H1 (cell line): ENCODE results near the gene GSK3B. TPM values are rescaled to one million over a fixed set of nuclear protein-coding genes. Genes with fewer than 3 reads are reported as not detected.

Experiments
- CTCF ChIA-PET: fragments of 300-600 bp; sonication (Branson Sonifier 250); formaldehyde crosslinking; loops from one replicate; lab custom pipeline; 2021; ENCODE audit not compliant: partially characterized antibody; lab: Charles Lee
- POLR2A ChIA-PET: fragments of 300-600 bp; sonication (Branson Sonifier 250); formaldehyde crosslinking; loops from one replicate; lab custom pipeline; 2021; ENCODE audit warnings: inconsistent platforms; ENCODE audit not compliant: partially characterized antibody; lab: Charles Lee
- DNase-seq, 2 experiments: peaks; one replicate each; pipeline versions ENCODE4 v3.0.0 to v3.0.0-alpha.2; 2010 to 2022; ENCODE audit warnings: low spot score in 2 of 2, low read depth in 1 of 2, mixed read lengths in 1 of 2
- FAIRE-seq: peaks from 2 replicates; lab custom pipeline; 2011; peaks lifted over from hg19 to GRCh38; lab: Jason Lieb, UNC
- H2AFZ ChIP-seq: 2 replicates; pipeline ENCODE4 v1.8.1; 2012; ENCODE audit warnings: low read length, inconsistent platforms
- H2AK5ac ChIP-seq: 2 replicates; pipeline ENCODE4 v1.6.1; 2013; ENCODE audit warnings: low read depth, low read length
- H2BK120ac ChIP-seq: replicated peaks from 2 replicates; pipeline ENCODE3; 2013; ENCODE audit warnings: low read depth, low read length, inconsistent platforms
- H2BK12ac ChIP-seq: 2 replicates; pipeline ENCODE4 v1.6.1; 2013; ENCODE audit warnings: low read depth, low read length
- H2BK15ac ChIP-seq: 2 replicates; pipeline ENCODE4 v1.6.1; 2013; ENCODE audit warnings: low read length
- H2BK20ac ChIP-seq: 2 replicates; pipeline ENCODE4 v1.6.1; 2013; ENCODE audit warnings: low read length
- H2BK5ac ChIP-seq: 2 replicates; pipeline ENCODE4 v1.6.1; 2013; ENCODE audit warnings: low read depth, low read length
- H3K14ac ChIP-seq: 2 replicates; pipeline ENCODE4 v1.6.1; 2013; ENCODE audit warnings: inconsistent platforms; ENCODE audit not compliant: insufficient read length
- H3K18ac ChIP-seq: 2 replicates; pipeline ENCODE4 v1.6.1; 2013; ENCODE audit warnings: low read length; ENCODE audit errors: extremely low read depth
- H3K23ac ChIP-seq: 2 replicates; pipeline ENCODE4 v1.6.1; 2013; ENCODE audit warnings: inconsistent platforms; ENCODE audit not compliant: insufficient read length
- H3K23me2 ChIP-seq: 2 replicates; pipeline ENCODE4 v1.6.1; 2013; ENCODE audit warnings: low read depth, low read length
- H3K27ac ChIP-seq: 2 replicates; pipeline ENCODE4 v1.6.1; 2011; ENCODE audit warnings: low read depth, low read length, inconsistent platforms
- H3K27me3 ChIP-seq, 4 experiments: replicated peaks in 1 of 4; 1 replicate in 1 of 4; 2 replicates in 3 of 4; pipeline versions ENCODE4 v1.6.1 to v1.8.1; 2011 to 2013; ENCODE audit warnings: low read length in 3 of 4, mild to moderate bottlenecking in 3 of 4, inconsistent platforms in 2 of 4, mixed read lengths in 2 of 4, moderate library complexity in 1 of 4; ENCODE audit not compliant: control insufficient read depth in 3 of 4, insufficient read depth in 3 of 4; ENCODE audit errors: extremely low read depth in 1 of 4
- H3K36me3 ChIP-seq, 4 experiments: 2 replicates each; pipeline versions ENCODE4 v1.6.1 to v1.8.1; 2011 to 2013; ENCODE audit warnings: mild to moderate bottlenecking in 4 of 4, low read length in 3 of 4, moderate library complexity in 2 of 4, control low read depth in 1 of 4, inconsistent platforms in 1 of 4; ENCODE audit not compliant: insufficient read depth in 4 of 4, control insufficient read depth in 2 of 4
- H3K4ac ChIP-seq: replicated peaks from 2 replicates; pipeline ENCODE3; 2013; ENCODE audit warnings: low read length, low read depth, mixed read lengths, inconsistent platforms; ENCODE audit not compliant: insufficient read length
- H3K4me1 ChIP-seq, 4 experiments: replicated peaks in 1 of 4; 1 replicate in 1 of 4; 2 replicates in 3 of 4; pipeline versions ENCODE4 v1.6.1 to v1.8.1; 2011 to 2013; ENCODE audit warnings: low read length in 3 of 4, inconsistent platforms in 2 of 4, mixed read lengths in 1 of 4; ENCODE audit not compliant: insufficient read depth in 4 of 4, control insufficient read depth in 3 of 4
- H3K4me2 ChIP-seq, 2 experiments: 2 replicates each; pipeline versions ENCODE4 v1.6.1 to v1.8.1; 2011 to 2013; ENCODE audit warnings: low read depth in 2 of 2, low read length in 2 of 2, control low read depth in 1 of 2, inconsistent platforms in 1 of 2, mild to moderate bottlenecking in 1 of 2; ENCODE audit not compliant: insufficient read depth in 1 of 2
- H3K4me3 ChIP-seq, 4 experiments: fragments of 200-600, 300-600 bp in 1 of 4; sonication (generic), shearing (Covaris generic), sonication (Bioruptor Twin) in 1 of 4; 2 replicates each; pipeline versions ENCODE4 v1.5.1 to v1.8.1; 2011 to 2016; ENCODE audit warnings: low read length in 4 of 4, low read depth in 3 of 4, control low read depth in 2 of 4, inconsistent platforms in 2 of 4, mild to moderate bottlenecking in 2 of 4, mixed read lengths in 1 of 4, moderate library complexity in 1 of 4; ENCODE audit not compliant: insufficient read depth in 2 of 4; ENCODE audit errors: extremely low read depth in 1 of 4
- H3K56ac ChIP-seq: replicated peaks from 2 replicates; pipeline ENCODE3; 2013; ENCODE audit warnings: low read depth, mild to moderate bottlenecking, mixed read lengths, low read length, inconsistent platforms; ENCODE audit not compliant: insufficient read length
- H3K79me1 ChIP-seq: 2 replicates; pipeline ENCODE4 v1.6.1; 2013; ENCODE audit warnings: low read depth, low read length, control low read depth
- H3K79me2 ChIP-seq, 2 experiments: 2 replicates each; pipeline versions ENCODE4 v1.6.1 to v1.8.1; 2012 to 2013; ENCODE audit warnings: low read length in 2 of 2, mild to moderate bottlenecking in 2 of 2, inconsistent platforms in 1 of 2; ENCODE audit not compliant: insufficient read depth in 2 of 2, control insufficient read depth in 1 of 2
- H3K9ac ChIP-seq, 4 experiments: replicated peaks in 1 of 4; 1 replicate in 1 of 4; 2 replicates in 3 of 4; pipeline versions ENCODE4 v1.6.1 to v1.8.1; 2011 to 2013; ENCODE audit warnings: low read depth in 3 of 4, low read length in 3 of 4, control low read depth in 2 of 4, mild to moderate bottlenecking in 2 of 4, moderate library complexity in 2 of 4, inconsistent platforms in 1 of 4; ENCODE audit errors: extremely low read depth in 1 of 4
- H3K9me3 ChIP-seq, 2 experiments: 2 replicates each; pipeline versions ENCODE4 v1.6.1 to v1.8.1; 2012 to 2013; ENCODE audit warnings: mild to moderate bottlenecking in 2 of 2, moderate library complexity in 2 of 2, control low read depth in 1 of 2, inconsistent platforms in 1 of 2, low read depth in 1 of 2, low read length in 1 of 2, mixed read lengths in 1 of 2; ENCODE audit not compliant: insufficient read depth in 2 of 2
- H4K20me1 ChIP-seq, 2 experiments: replicated peaks in 1 of 2; 2 replicates each; pipeline versions ENCODE3 to v1.8.1; 2011 to 2013; ENCODE audit warnings: inconsistent platforms in 2 of 2, low read length in 2 of 2, mild to moderate bottlenecking in 1 of 2; ENCODE audit not compliant: insufficient read depth in 2 of 2, control insufficient read depth in 1 of 2
- H4K5ac ChIP-seq: 2 replicates; pipeline ENCODE4 v1.6.1; 2013; ENCODE audit warnings: low read length, low read depth, mixed read lengths, inconsistent platforms; ENCODE audit not compliant: insufficient read length
- H4K8ac ChIP-seq: 2 replicates; pipeline ENCODE4 v1.8.0; 2013; ENCODE audit warnings: mild to moderate bottlenecking, moderate library complexity, low read length, inconsistent platforms; ENCODE audit not compliant: insufficient read depth; ENCODE audit errors: extremely low read depth
- H4K91ac ChIP-seq: replicated peaks from 2 replicates; pipeline ENCODE3; 2013; ENCODE audit warnings: low read length, mixed read lengths, inconsistent platforms; ENCODE audit not compliant: insufficient read length
- EZH2 ChIP-seq: fragments of 200-600 bp; sonication (generic); IDR thresholded peaks from 2 replicates; pipeline ENCODE4 v1.7.1; 2012; ENCODE audit warnings: low read depth, mild to moderate bottlenecking, moderate library complexity, low read length, inconsistent platforms; ENCODE audit not compliant: severe bottlenecking
- GTF2F1 ChIP-seq: IDR thresholded peaks from 2 replicates; pipeline ENCODE4 v1.6.1; 2012; ENCODE audit warnings: low read depth, low read length, improper control_type of control experiment, borderline replicate concordance
- KDM1A ChIP-seq: fragments of 200-600, 300-600 bp; sonication (generic); IDR thresholded peaks from 2 replicates; pipeline ENCODE4 v1.7.1; 2016; ENCODE audit warnings: mild to moderate bottlenecking, low read length, borderline replicate concordance
- POLR2AphosphoS5 ChIP-seq: IDR thresholded peaks from 2 replicates; pipeline ENCODE4 v1.6.1; 2011; ENCODE audit warnings: low read depth, low read length
- WGBS, 2 experiments: shearing (Covaris generic) in 1 of 2; methylation state at CpG; one replicate each; pipeline versions ENCODE4 v1.1.6 to v1.1.7; 2013 to 2015; ENCODE audit warnings: low lambda C conversion rate in 2 of 2, mixed read lengths in 2 of 2, inconsistent platforms in 1 of 2, low coverage in 1 of 2, missing lambda C conversion rate in 1 of 2; ENCODE audit not compliant: insufficient replicate concordance in 2 of 2, insufficient coverage in 1 of 2, insufficient read length in 1 of 2; ENCODE audit errors: extremely low coverage in 1 of 2, missing lambda C conversion rate in 1 of 2; 5-methylcytosine and 5-hydroxymethylcytosine counted together
- polyA plus RNA-seq, 7 experiments: library from polyadenylated mRNA; depleted of rRNA in 3 of 7; stranded (reverse) in 5 of 7; unstranded in 2 of 7; fragments of >200 nt in 5 of 7; fragments of 200-250 nt in 2 of 7; gene quantifications; 1 replicate in 5 of 7; 2 replicates in 1 of 7; 4 replicates in 1 of 7; pipeline versions ENCODE4 v1.2.1 to v1.2.3, GENCODE V29; 2011 to 2013; ENCODE audit warnings: missing spikeins in 2 of 7, mixed read lengths in 2 of 7
- total RNA-seq: library from RNA; stranded (reverse); fragmentation: NEBNext Ultra II Directional; extraction: Animal tissue kit (Norgen Biotek cat#: 25700); gene quantifications from 2 replicates; pipeline ENCODE4 v1.2.1, GENCODE V29; 2021

GSK3B gene
- total and polyA plus RNA-seq, 2 of the 8 experiments (the other 6 are each of a cell fraction or from before 2014, with no cell fraction given): 24.2 to 50.7 TPM

GRCh38 chr3:120049072-120049471, 45.2 kb downstream of the GSK3B start:
- POLR2A ChIA-PET: interaction anchor here (1.5 kb wide), 1 partner anchor 46 kb away, joined by 5 read pairs; no protein-coding TSS in a partner anchor

More at GRCh38 chr3:120049072-120049471, 45.2 kb downstream of the GSK3B start:
- H4K5ac ChIP-seq: no peak overlapping the region
- no peaks in the 10 kb centered on the region for H3K9me3 ChIP-seq
- H3K27me3 ChIP-seq: no peaks in the 10 kb centered on the region
- H3K79me2 ChIP-seq: peaks cover 8 to 96% of the 10 kb centered on the region in 2 experiments; a peak in 3 of 4 replicates
- FAIRE-seq (no peak), DNase-seq (no peak)
- TF ChIP-seq EZH2 (no peak), GTF2F1 (no peak), KDM1A (no peak), POLR2AphosphoS5 (no peak)
- no peak overlapping the region for H3K4me2 ChIP-seq
- WGBS, 2 experiments: 81% methylated on average over 2 of the region's 2 CpGs; no CpG with 5 or more reads in 1 of the 2 experiments
- peaks cover 2 to 3% of the 10 kb centered on the region in 2 experiments for H4K20me1 ChIP-seq
- no peak overlapping the region for H3K23ac ChIP-seq
- H2BK20ac ChIP-seq: no peak overlapping the region
- no peak overlapping the region for H2AFZ ChIP-seq
- no peaks in the 10 kb centered on the region for H3K4me1 ChIP-seq
- no peaks in the 10 kb centered on the region; the same call in 1 of the 2 replicates for H3K79me1 ChIP-seq
- no peak overlapping the region for H3K18ac ChIP-seq
- H3K14ac ChIP-seq: no peak overlapping the region
- H3K4ac ChIP-seq: no peak overlapping the region
- H3K36me3 ChIP-seq: no peaks in the 10 kb centered on the region
- H3K27ac ChIP-seq: no peak overlapping the region
- CTCF ChIA-PET: interaction anchor here (1.0 to 2.9 kb wide), 2 partner anchors 9 to 26 kb away, joined by 3 to 13 read pairs; no protein-coding TSS in a partner anchor
- no peak overlapping the region for H2BK12ac ChIP-seq
- H2AK5ac ChIP-seq: no peak overlapping the region
- H3K56ac ChIP-seq: no peak overlapping the region
- H2BK15ac ChIP-seq: no peak overlapping the region
- H3K23me2 ChIP-seq: no peaks in the 10 kb centered on the region; the same call in 1 of the 2 replicates
- no peak overlapping the region for H2BK120ac ChIP-seq
- H2BK5ac ChIP-seq: no peak overlapping the region
- H4K8ac ChIP-seq: no peak overlapping the region
- H3K4me3 ChIP-seq: no peak overlapping the region
- no peak overlapping the region for H4K91ac ChIP-seq
- no peak overlapping the region for H3K9ac ChIP-seq
